ENCODE results near the gene SPTBN1.

DNA sequence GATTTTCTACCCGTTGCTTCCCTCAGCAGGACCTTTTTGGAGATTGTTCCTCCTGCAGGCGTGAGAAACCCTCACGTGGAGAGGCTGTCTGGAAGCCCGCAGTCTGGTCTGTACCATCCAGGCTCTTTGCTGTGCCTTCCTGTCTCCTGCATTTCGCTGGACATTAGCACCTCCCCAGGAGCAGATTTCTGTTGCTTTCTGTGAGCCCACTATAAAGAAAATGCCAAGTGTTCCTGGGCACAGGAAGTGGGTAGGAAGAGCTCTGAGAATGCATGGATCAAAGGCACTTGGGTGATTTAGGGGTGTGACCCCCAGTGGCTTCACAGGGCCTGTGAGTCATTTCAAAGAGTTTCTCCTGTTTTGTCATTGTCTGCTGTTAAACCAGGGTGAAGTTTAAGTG is 27.3 kb downstream of the SPTBN1 start:
- TF ChIP-seq, protein P1, sequence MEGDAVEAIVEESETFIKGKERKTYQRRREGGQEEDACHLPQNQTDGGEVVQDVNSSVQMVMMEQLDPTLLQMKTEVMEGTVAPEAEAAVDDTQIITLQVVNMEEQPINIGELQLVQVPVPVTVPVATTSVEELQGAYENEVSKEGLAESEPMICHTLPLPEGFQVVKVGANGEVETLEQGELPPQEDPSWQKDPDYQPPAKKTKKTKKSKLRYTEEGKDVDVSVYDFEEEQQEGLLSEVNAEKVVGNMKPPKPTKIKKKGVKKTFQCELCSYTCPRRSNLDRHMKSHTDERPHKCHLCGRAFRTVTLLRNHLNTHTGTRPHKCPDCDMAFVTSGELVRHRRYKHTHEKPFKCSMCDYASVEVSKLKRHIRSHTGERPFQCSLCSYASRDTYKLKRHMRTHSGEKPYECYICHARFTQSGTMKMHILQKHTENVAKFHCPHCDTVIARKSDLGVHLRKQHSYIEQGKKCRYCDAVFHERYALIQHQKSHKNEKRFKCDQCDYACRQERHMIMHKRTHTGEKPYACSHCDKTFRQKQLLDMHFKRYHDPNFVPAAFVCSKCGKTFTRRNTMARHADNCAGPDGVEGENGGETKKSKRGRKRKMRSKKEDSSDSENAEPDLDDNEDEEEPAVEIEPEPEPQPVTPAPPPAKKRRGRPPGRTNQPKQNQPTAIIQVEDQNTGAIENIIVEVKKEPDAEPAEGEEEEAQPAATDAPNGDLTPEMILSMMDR (conservative IDR thresholded peaks at IDR 0.05; ENCODE audit: low read length), result no peak
- TF ChIP-seq EZH2phosphoT487 (IDR thresholded peaks at IDR 0.05; ENCODE audit: borderline replicate concordance, low read depth, low read length), result no peak

Measured in OCI-LY7 (cell line).